HepG2 (cell line): ENCODE data around the gene LHX1. TPM values are rescaled to one million over a fixed set of nuclear protein-coding genes. Genes with fewer than 3 reads are reported as not detected.

ENCODE experiments used
- ATAC-seq: fragments of 200-7000 bp; cut with Tn5 transposase; 3 replicates; pipeline ENCODE4 v1.9.1; 2020; ENCODE audit warnings: mild to moderate bottlenecking, moderate library complexity
- BruUV-seq: library from RNA; stranded (reverse); fragments of 400-500 nt; replicated peaks from 2 replicates; lab custom pipeline; 2021; lab: Mats Ljungman, UMichigan
- CTCF ChIA-PET: fragments of 300-600 bp; formaldehyde crosslinking; extraction: SDS; loops from one replicate; lab custom pipeline; 2021; ENCODE audit warnings: low total read pairs, inconsistent platforms, low intra/inter-chr PET ratio; lab: Yijun Ruan, JAX
- POLR2A ChIA-PET: fragments of 350-600 bp; sonication (Branson Sonifier 250); formaldehyde crosslinking; loops from one replicate; lab custom pipeline; 2020; ENCODE audit warnings: antibody characterized with exemption, inconsistent platforms; lab: Yijun Ruan, JAX
- DNase-seq: peaks from one replicate; pipeline ENCODE4 v3.0.0-alpha.2; 2015; ENCODE audit warnings: low spot score
- FAIRE-seq: peaks from 3 replicates; lab custom pipeline; 2011; peaks lifted over from hg19 to GRCh38; lab: Jason Lieb, UNC
- H2AFZ ChIP-seq: one replicate; pipeline ENCODE4 v1.6.1; 2011; ENCODE audit warnings: low read length, inconsistent platforms
- H3K27ac ChIP-seq: fragments of 300-600 bp; 3 replicates; pipeline ENCODE4 v1.8.0; 2011; ENCODE audit warnings: mixed run types, mild to moderate bottlenecking, mixed read lengths, low read length, inconsistent platforms; ENCODE audit not compliant: insufficient read depth; ENCODE audit errors: extremely low read length
- H3K27me3 ChIP-seq, 2 experiments: fragments of 200-600 bp in 1 of 2; 2 replicates in 1 of 2; 3 replicates in 1 of 2; pipeline versions ENCODE4 v1.6.0 to v1.8.0; 2011; ENCODE audit warnings: low read length in 2 of 2, mild to moderate bottlenecking in 2 of 2, moderate library complexity in 2 of 2, inconsistent platforms in 1 of 2; ENCODE audit not compliant: insufficient read depth in 2 of 2, control insufficient read depth in 1 of 2
- H3K36me3 ChIP-seq, 2 experiments: fragments of 200-600 bp in 1 of 2; replicated peaks in 1 of 2; 2 replicates in 1 of 2; 3 replicates in 1 of 2; pipeline versions ENCODE4 v1.5.1 to v1.8.0; 2011; ENCODE audit warnings: low read length in 2 of 2, inconsistent platforms in 1 of 2; ENCODE audit not compliant: insufficient read depth in 2 of 2, control insufficient read depth in 1 of 2
- H3K4me1 ChIP-seq: 2 replicates; pipeline ENCODE4 v1.5.1; 2012; ENCODE audit warnings: low read length, inconsistent platforms; ENCODE audit not compliant: insufficient read depth
- H3K4me2 ChIP-seq: 2 replicates; pipeline ENCODE4 v1.6.0; 2011; ENCODE audit warnings: low read depth, low read length, inconsistent platforms
- H3K4me3 ChIP-seq, 3 experiments: fragments of 200-600 bp in 1 of 3; sonication (generic), shearing (Covaris generic) in 1 of 3; replicated peaks in 1 of 3; 2 replicates each; pipeline ENCODE4 v1.5.1; 2011 to 2016; ENCODE audit warnings: low read length in 3 of 3, inconsistent platforms in 2 of 3, low read depth in 2 of 3, mild to moderate bottlenecking in 2 of 3, control low read depth in 1 of 3, mixed read lengths in 1 of 3; ENCODE audit not compliant: insufficient read depth in 1 of 3
- H3K79me2 ChIP-seq: one replicate; pipeline ENCODE4 v1.6.1; 2011; ENCODE audit warnings: low read length, inconsistent platforms; ENCODE audit not compliant: insufficient read depth
- H3K9ac ChIP-seq: 2 replicates; pipeline ENCODE4 v1.6.0; 2011; ENCODE audit warnings: mild to moderate bottlenecking, low read depth, low read length, inconsistent platforms; ENCODE audit not compliant: insufficient read depth
- H3K9me3 ChIP-seq: 2 replicates; pipeline ENCODE4 v1.5.1; 2012; ENCODE audit warnings: mild to moderate bottlenecking, low read length
- H4K20me1 ChIP-seq: 2 replicates; pipeline ENCODE4 v1.6.0; 2011; ENCODE audit warnings: inconsistent platforms, mild to moderate bottlenecking, low read length, moderate library complexity; ENCODE audit not compliant: insufficient read depth
- BCL3 ChIP-seq: sonication (generic); formaldehyde crosslinking; IDR thresholded peaks from 2 replicates; pipeline ENCODE4 v1.5.1; 2020; ENCODE audit warnings: mild to moderate bottlenecking, missing genetic modification reagents, moderate library complexity
- BRF2 ChIP-seq: sonication (generic); formaldehyde crosslinking; IDR thresholded peaks from 2 replicates; pipeline ENCODE4 v1.8.1; 2022; ENCODE audit warnings: mild to moderate bottlenecking, missing genetic modification reagents
- CEBPZ ChIP-seq: IDR thresholded peaks from 2 replicates; pipeline ENCODE4 v1.6.1; 2012; ENCODE audit warnings: low read length, improper control_type of control experiment
- CREB1 ChIP-seq, 2 experiments: fragments of 450-650 bp in 1 of 2; IDR thresholded peaks; 2 replicates each; pipeline ENCODE4 v1.6.1; 2016 to 2017; ENCODE audit warnings: control low read depth in 1 of 2, mild to moderate bottlenecking in 1 of 2, missing compliant biosample characterization in 1 of 2, missing genetic modification characterization in 1 of 2
- HCFC1 ChIP-seq: fragments of 150-350 bp; IDR thresholded peaks from 2 replicates; pipeline ENCODE4 v1.6.1; 2014; ENCODE audit warnings: low read depth, low read length
- JUNB ChIP-seq: sonication (generic); formaldehyde crosslinking; IDR thresholded peaks from 2 replicates; pipeline ENCODE4 v1.8.0; 2022; ENCODE audit warnings: missing genetic modification reagents, mild to moderate bottlenecking, borderline replicate concordance
- MXD3 ChIP-seq: IDR thresholded peaks from 2 replicates; pipeline ENCODE4 v1.6.1; 2016; ENCODE audit warnings: mild to moderate bottlenecking, missing biosample characterization, missing genetic modification reagents
- POLR2G ChIP-seq: fragments of 200-400 bp; formaldehyde crosslinking; IDR thresholded peaks from 2 replicates; pipeline ENCODE4 v1.6.1; 2018; ENCODE audit warnings: mild to moderate bottlenecking, low read depth, low read length, moderate library complexity
- THAP9 ChIP-seq: sonication (generic); formaldehyde crosslinking; IDR thresholded peaks from 2 replicates; pipeline ENCODE4; 2020; ENCODE audit warnings: missing genetic modification reagents, mild to moderate bottlenecking, borderline replicate concordance
- ZMYM3 ChIP-seq: sonication (generic); formaldehyde crosslinking; IDR thresholded peaks from 2 replicates; pipeline ENCODE4 v1.5.1; 2020; ENCODE audit warnings: mild to moderate bottlenecking, missing genetic modification reagents
- ZNF569 ChIP-seq: sonication (generic); formaldehyde crosslinking; IDR thresholded peaks from 2 replicates; pipeline ENCODE4 v1.5.0; 2020; ENCODE audit warnings: mild to moderate bottlenecking, missing genetic modification reagents, moderate library complexity, borderline replicate concordance
- ZNF572 ChIP-seq: sonication (generic); formaldehyde crosslinking; IDR thresholded peaks from 2 replicates; pipeline ENCODE4 v1.5.1; 2020; ENCODE audit warnings: mild to moderate bottlenecking, missing genetic modification reagents
- ZNF652 ChIP-seq: IDR thresholded peaks from 2 replicates; pipeline ENCODE4 v1.6.1; 2016; ENCODE audit warnings: low read depth, borderline replicate concordance
- WGBS: methylation state at CpG from one replicate; pipeline ENCODE4 v1.1.6; 2017; ENCODE audit warnings: low lambda C conversion rate; 5-methylcytosine and 5-hydroxymethylcytosine counted together
- in situ Hi-C: cut with HindIII; loops from 2 replicates; pipeline ENCODE4 v1.10.0; 2017; ENCODE audit warnings: low pct_unique_long_range_greater_than_20kb; ENCODE audit not compliant: extremely low pct_ligation_motif_present
- intact Hi-C: fragments of 100-400 bp; cut with micrococcal nuclease; formaldehyde crosslinking; loops from one replicate; pipeline ENCODE4 v1.10.0; 2022; ENCODE audit not compliant: unreplicated experiment
- polyA plus RNA-seq, 8 experiments: library from polyadenylated mRNA; depleted of rRNA in 3 of 8; stranded (reverse) in 7 of 8; unstranded in 1 of 8; fragments of >200 nt; fragmentation: Illumina TruSeq in 4 of 8; extraction: Trizol in 4 of 8; gene quantifications; 2 replicates each; pipeline versions ENCODE4 v1.2.1 to v1.2.3, GENCODE V29; 2011 to 2016; ENCODE audit warnings: low read depth in 4 of 8, missing spikeins in 1 of 8, mixed read lengths in 1 of 8; ENCODE audit not compliant: insufficient read depth in 1 of 8
- total RNA-seq, 5 experiments: library from RNA; depleted of rRNA; stranded (reverse); fragments of >200 nt; fragmentation: Illumina TruSeq; extraction: Trizol; gene quantifications; 2 replicates each; pipeline ENCODE4 v1.2.3, GENCODE V29; 2016; ENCODE audit warnings: low read depth in 1 of 5

The LHX1 gene
- total and polyA plus RNA-seq, 2 of the 13 experiments (the other 11 are each of a cell fraction or from before 2014, with no cell fraction given): not detected

- BruUV-seq: no TSS peak
- Histone ChIP-seq H3K27ac (no peak overlapping the region), H3K4me2 (no peak overlapping the region), H4K20me1 (peaks cover 21% of the 10 kb centered on the region; the same call in 1 of the 2 replicates), H3K79me2 (no peaks in the 10 kb centered on the region), H3K9me3 (no peaks in the 10 kb centered on the region), H3K36me3 (no peaks in the 10 kb centered on the region), H3K9ac (no peak overlapping the region), H3K27me3 (peaks cover 35 to 81% of the 10 kb centered on the region in 2 experiments), H2AFZ (no peak overlapping the region), H3K4me1 (peaks cover 42% of the 10 kb centered on the region), H3K4me3 (no peak overlapping the region)
- FAIRE-seq: no peak
- whole genome bisulfite sequencing: 52% methylated on average over 26 of the region's 26 CpGs
- POLR2A ChIA-PET: no interaction called here
- CTCF ChIA-PET: no interaction called here
- in situ Hi-C loops: no loop called here
- DNase-seq: no peak
- no peak for ATAC-seq
- intact Hi-C loops: no loop called here
- TF ChIP-seq JUNB: no peak
- no peak for TF ChIP-seq ZMYM3 (CRISPR knock-in tag)
- TF ChIP-seq ZNF569 (CRISPR knock-in tag): no peak
- no peak for TF ChIP-seq THAP9 (CRISPR knock-in tag)
- no peak for TF ChIP-seq BRF2 (CRISPR knock-in tag)
- TF ChIP-seq CEBPZ: no peak
- TF ChIP-seq ZNF652 (CRISPR knock-in tag): no peak
- TF ChIP-seq CREB1 (IDR thresholded peaks at IDR 0.05): no peak
- no peak for TF ChIP-seq CREB1 (CRISPR knock-in tag; IDR thresholded peaks at IDR 0.05)
- no peak for TF ChIP-seq BCL3 (CRISPR knock-in tag)
- no peak for TF ChIP-seq MXD3 (CRISPR knock-in tag)
- TF ChIP-seq POLR2G: no peak
- no peak for TF ChIP-seq ZNF572 (CRISPR knock-in tag)
- no peak for TF ChIP-seq HCFC1
Measured at GRCh38 chr17:36939802-36940312, 2.6 kb downstream of the LHX1 start.
